Measurements from ENCODE around the gene FAT3.

DNA sequence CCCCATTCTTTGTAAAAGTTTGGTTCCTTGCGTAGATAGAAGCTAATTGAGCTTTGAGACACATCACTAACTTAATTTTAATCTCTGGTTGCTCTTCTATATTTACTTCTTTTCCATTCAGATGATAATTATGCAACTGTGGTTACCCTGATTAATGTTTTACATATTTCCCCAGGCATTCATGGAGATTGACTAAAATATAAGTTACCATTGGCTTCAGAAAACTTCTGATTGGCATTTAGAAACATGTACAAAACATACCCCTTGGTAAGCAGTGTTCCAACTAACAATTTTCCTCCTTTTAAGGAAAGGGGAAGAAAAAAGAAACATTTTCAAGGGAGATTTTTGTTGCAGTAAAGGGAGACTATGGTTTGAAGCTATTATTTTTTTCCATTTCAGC is 43.9 kb downstream of the FAT3 start:
- TF ChIP-seq, protein P1, sequence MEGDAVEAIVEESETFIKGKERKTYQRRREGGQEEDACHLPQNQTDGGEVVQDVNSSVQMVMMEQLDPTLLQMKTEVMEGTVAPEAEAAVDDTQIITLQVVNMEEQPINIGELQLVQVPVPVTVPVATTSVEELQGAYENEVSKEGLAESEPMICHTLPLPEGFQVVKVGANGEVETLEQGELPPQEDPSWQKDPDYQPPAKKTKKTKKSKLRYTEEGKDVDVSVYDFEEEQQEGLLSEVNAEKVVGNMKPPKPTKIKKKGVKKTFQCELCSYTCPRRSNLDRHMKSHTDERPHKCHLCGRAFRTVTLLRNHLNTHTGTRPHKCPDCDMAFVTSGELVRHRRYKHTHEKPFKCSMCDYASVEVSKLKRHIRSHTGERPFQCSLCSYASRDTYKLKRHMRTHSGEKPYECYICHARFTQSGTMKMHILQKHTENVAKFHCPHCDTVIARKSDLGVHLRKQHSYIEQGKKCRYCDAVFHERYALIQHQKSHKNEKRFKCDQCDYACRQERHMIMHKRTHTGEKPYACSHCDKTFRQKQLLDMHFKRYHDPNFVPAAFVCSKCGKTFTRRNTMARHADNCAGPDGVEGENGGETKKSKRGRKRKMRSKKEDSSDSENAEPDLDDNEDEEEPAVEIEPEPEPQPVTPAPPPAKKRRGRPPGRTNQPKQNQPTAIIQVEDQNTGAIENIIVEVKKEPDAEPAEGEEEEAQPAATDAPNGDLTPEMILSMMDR (IDR thresholded peaks at IDR 0.05): no peak
- TF ChIP-seq POLR2A (IDR thresholded peaks at IDR 0.05): no peak
